Ishikawa (cell line): Measurements from ENCODE around the gene ANXA2.

Experiments
- CEBPB ChIP-seq: IDR thresholded peaks from 2 replicates; pipeline ENCODE4 v1.6.1; 2012
- CREB1 ChIP-seq: IDR thresholded peaks from 2 replicates; pipeline ENCODE4 v1.6.1; 2012; ENCODE audit warnings: low read depth
- EGR1 ChIP-seq: IDR thresholded peaks from 2 replicates; pipeline ENCODE4 v1.6.1; 2012
- EP300 ChIP-seq: IDR thresholded peaks from 2 replicates; pipeline ENCODE4 v1.6.1; 2012; ENCODE audit warnings: borderline replicate concordance
- FOXM1 ChIP-seq: IDR thresholded peaks from 2 replicates; pipeline ENCODE4 v1.6.1; 2012; ENCODE audit warnings: low read depth, borderline replicate concordance
- NFIC ChIP-seq: IDR thresholded peaks from 2 replicates; pipeline ENCODE4 v1.6.1; 2012
- TAF1 ChIP-seq: IDR thresholded peaks from 2 replicates; pipeline ENCODE4 v1.6.1; 2012; ENCODE audit warnings: low read depth, mild to moderate bottlenecking
- YY1 ChIP-seq: IDR thresholded peaks from 2 replicates; pipeline ENCODE4 v1.6.1; 2012; ENCODE audit warnings: low read depth
- TF ChIP-seq, protein P1 (sequence below): IDR thresholded peaks from 2 replicates; pipeline ENCODE4 v1.6.1; 2012; ENCODE audit warnings: low read depth, mild to moderate bottlenecking
- TF ChIP-seq, protein P2 (sequence below): IDR thresholded peaks from 2 replicates; pipeline ENCODE4 v1.6.1; 2012
- TF ChIP-seq, protein P3 (sequence below): IDR thresholded peaks from 2 replicates; pipeline ENCODE4 v1.6.1; 2012

- TF ChIP-seq, protein P1, sequence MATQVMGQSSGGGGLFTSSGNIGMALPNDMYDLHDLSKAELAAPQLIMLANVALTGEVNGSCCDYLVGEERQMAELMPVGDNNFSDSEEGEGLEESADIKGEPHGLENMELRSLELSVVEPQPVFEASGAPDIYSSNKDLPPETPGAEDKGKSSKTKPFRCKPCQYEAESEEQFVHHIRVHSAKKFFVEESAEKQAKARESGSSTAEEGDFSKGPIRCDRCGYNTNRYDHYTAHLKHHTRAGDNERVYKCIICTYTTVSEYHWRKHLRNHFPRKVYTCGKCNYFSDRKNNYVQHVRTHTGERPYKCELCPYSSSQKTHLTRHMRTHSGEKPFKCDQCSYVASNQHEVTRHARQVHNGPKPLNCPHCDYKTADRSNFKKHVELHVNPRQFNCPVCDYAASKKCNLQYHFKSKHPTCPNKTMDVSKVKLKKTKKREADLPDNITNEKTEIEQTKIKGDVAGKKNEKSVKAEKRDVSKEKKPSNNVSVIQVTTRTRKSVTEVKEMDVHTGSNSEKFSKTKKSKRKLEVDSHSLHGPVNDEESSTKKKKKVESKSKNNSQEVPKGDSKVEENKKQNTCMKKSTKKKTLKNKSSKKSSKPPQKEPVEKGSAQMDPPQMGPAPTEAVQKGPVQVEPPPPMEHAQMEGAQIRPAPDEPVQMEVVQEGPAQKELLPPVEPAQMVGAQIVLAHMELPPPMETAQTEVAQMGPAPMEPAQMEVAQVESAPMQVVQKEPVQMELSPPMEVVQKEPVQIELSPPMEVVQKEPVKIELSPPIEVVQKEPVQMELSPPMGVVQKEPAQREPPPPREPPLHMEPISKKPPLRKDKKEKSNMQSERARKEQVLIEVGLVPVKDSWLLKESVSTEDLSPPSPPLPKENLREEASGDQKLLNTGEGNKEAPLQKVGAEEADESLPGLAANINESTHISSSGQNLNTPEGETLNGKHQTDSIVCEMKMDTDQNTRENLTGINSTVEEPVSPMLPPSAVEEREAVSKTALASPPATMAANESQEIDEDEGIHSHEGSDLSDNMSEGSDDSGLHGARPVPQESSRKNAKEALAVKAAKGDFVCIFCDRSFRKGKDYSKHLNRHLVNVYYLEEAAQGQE = no peak
- no peak for TF ChIP-seq CREB1
- no peak for TF ChIP-seq EP300
- no peak for TF ChIP-seq FOXM1
- TF ChIP-seq TAF1 = no peak
- TF ChIP-seq, protein P2, sequence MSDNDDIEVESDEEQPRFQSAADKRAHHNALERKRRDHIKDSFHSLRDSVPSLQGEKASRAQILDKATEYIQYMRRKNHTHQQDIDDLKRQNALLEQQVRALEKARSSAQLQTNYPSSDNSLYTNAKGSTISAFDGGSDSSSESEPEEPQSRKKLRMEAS = no peak
- no peak for TF ChIP-seq EGR1
- TF ChIP-seq NFIC = no peak
- TF ChIP-seq CEBPB = no peak
- TF ChIP-seq YY1 = no peak
- TF ChIP-seq, protein P3, sequence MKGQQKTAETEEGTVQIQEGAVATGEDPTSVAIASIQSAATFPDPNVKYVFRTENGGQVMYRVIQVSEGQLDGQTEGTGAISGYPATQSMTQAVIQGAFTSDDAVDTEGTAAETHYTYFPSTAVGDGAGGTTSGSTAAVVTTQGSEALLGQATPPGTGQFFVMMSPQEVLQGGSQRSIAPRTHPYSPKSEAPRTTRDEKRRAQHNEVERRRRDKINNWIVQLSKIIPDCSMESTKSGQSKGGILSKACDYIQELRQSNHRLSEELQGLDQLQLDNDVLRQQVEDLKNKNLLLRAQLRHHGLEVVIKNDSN = no peak
Measured at GRCh38 chr15:60363903-60364611, 33.7 kb downstream of the ANXA2 start.
